Measurements from ENCODE around the gene PROSER2.

DNA sequence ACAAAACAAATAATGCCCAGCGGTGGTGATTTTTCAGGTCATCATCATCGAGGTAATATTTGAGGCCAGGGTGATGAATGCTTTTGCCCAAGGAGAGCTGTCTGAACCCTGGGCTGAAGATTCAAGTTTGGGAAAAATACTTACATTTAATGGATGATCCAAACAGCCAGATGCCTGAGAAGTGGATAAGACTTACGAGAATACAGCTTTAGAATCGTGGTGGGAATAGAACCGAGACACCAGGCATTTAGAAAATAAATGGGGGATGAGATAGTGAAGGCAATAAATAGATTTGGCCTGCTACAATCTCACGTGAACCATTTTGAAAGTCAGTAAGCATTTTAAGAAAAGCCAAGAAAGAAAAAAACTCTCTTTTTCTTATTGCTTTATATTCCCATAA, 12.2 kb upstream of the PROSER2 start:
- TF ChIP-seq, protein P1, sequence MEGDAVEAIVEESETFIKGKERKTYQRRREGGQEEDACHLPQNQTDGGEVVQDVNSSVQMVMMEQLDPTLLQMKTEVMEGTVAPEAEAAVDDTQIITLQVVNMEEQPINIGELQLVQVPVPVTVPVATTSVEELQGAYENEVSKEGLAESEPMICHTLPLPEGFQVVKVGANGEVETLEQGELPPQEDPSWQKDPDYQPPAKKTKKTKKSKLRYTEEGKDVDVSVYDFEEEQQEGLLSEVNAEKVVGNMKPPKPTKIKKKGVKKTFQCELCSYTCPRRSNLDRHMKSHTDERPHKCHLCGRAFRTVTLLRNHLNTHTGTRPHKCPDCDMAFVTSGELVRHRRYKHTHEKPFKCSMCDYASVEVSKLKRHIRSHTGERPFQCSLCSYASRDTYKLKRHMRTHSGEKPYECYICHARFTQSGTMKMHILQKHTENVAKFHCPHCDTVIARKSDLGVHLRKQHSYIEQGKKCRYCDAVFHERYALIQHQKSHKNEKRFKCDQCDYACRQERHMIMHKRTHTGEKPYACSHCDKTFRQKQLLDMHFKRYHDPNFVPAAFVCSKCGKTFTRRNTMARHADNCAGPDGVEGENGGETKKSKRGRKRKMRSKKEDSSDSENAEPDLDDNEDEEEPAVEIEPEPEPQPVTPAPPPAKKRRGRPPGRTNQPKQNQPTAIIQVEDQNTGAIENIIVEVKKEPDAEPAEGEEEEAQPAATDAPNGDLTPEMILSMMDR (IDR thresholded peaks at IDR 0.05; ENCODE audit: low read depth, low read length, missing input control), result no peak
- TF ChIP-seq REST (IDR thresholded peaks at IDR 0.05), result no peak
- no peak for TF ChIP-seq YY1 (IDR thresholded peaks at IDR 0.05)
- no peak for TF ChIP-seq ATF3 (IDR thresholded peaks at IDR 0.05)
- TF ChIP-seq JUND (IDR thresholded peaks at IDR 0.05), result no peak
- no peak for TF ChIP-seq GABPA (IDR thresholded peaks at IDR 0.05 in 1 of 2, conservative IDR thresholded peaks at IDR 0.05 in 1 of 2)
- TF ChIP-seq EGR1 (IDR thresholded peaks at IDR 0.05; ENCODE audit: low read depth in 2 of 2), result no peak

All from liver (tissue), 3 donors.